Measurements from ENCODE around the gene GSTM5.
"Not testable (repeated sequence)": the region's sequence is repeated elsewhere in the genome, so short reads cannot be mapped to it uniquely, and the experiment has no call there.

GRCh38 chr1:109695138-109695537 is 16.9 kb upstream of the GSTM5 start:
- not testable (repeated sequence) for TF ChIP-seq CTCF (IDR thresholded peaks at IDR 0.05; ENCODE audit: insufficient read depth, low read depth, low read length); EZH2 (IDR thresholded peaks at IDR 0.05; ENCODE audit: insufficient read depth, low read length)
